Endothelial cell of umbilical vein (primary cell): ENCODE data around the gene NTN1. TPM values are rescaled to one million over a fixed set of nuclear protein-coding genes. Genes with fewer than 3 reads are reported as not detected.

ENCODE experiments used
- BruUV-seq: library from RNA; stranded (reverse); fragments of 400-500 nt; replicated peaks from 2 replicates; lab custom pipeline; 2021; lab: Mats Ljungman, UMichigan
- CTCF ChIA-PET: fragments of 300-600, 350-600 bp; sonication (Branson Sonifier 250); formaldehyde crosslinking; loops from one replicate; lab custom pipeline; 2021; ENCODE audit warnings: antibody characterized with exemption, inconsistent platforms; lab: Charles Lee
- POLR2A ChIA-PET: fragments of 300-600, 350-600 bp; sonication (Branson Sonifier 250); formaldehyde crosslinking; loops from one replicate; lab custom pipeline; 2021; ENCODE audit warnings: antibody characterized with exemption, inconsistent platforms; lab: Charles Lee
- DNase-seq: peaks from one replicate; pipeline ENCODE4 v3.0.0-alpha.2; 2011; ENCODE audit warnings: low read depth, low spot score
- FAIRE-seq: peaks from 2 replicates; lab custom pipeline; 2011; peaks lifted over from hg19 to GRCh38; lab: Jason Lieb, UNC
- H2AFZ ChIP-seq: 2 replicates; pipeline ENCODE4 v1.6.0; 2012; ENCODE audit warnings: low read depth, low read length, control low read depth, inconsistent platforms
- H3K27ac ChIP-seq: 2 replicates; pipeline ENCODE4 v1.5.1; 2011; ENCODE audit warnings: low read depth, mild to moderate bottlenecking, control low read depth, low read length, moderate library complexity; ENCODE audit not compliant: insufficient read depth
- H3K27me3 ChIP-seq, 2 experiments: 2 replicates each; pipeline versions ENCODE4 v1.6.0 to v1.6.1; 2011; ENCODE audit warnings: low read length in 2 of 2, mixed read lengths in 1 of 2; ENCODE audit not compliant: control insufficient read depth in 2 of 2, insufficient read depth in 2 of 2
- H3K36me3 ChIP-seq, 2 experiments: 2 replicates in 1 of 2; 3 replicates in 1 of 2; pipeline ENCODE4 v1.5.1; 2011; ENCODE audit warnings: low read length in 2 of 2, mild to moderate bottlenecking in 1 of 2, moderate library complexity in 1 of 2; ENCODE audit not compliant: control insufficient read depth in 2 of 2, insufficient read depth in 2 of 2; ENCODE audit errors: extremely low read depth in 1 of 2
- H3K4me1 ChIP-seq: 3 replicates; pipeline ENCODE4 v1.5.1; 2011; ENCODE audit warnings: mild to moderate bottlenecking, low read length; ENCODE audit not compliant: control insufficient read depth, insufficient read depth; ENCODE audit errors: extremely low read depth
- H3K4me2 ChIP-seq: 2 replicates; pipeline ENCODE4 v1.6.1; 2011; ENCODE audit warnings: low read length, control low read depth, mixed read lengths; ENCODE audit not compliant: insufficient read depth
- H3K4me3 ChIP-seq, 3 experiments: fragments of 200-600 bp in 1 of 3; sonication (generic), shearing (Covaris generic) in 1 of 3; replicated peaks in 1 of 3; 2 replicates each; pipeline ENCODE4 v1.5.1; 2011 to 2016; ENCODE audit warnings: control low read depth in 3 of 3, low read length in 3 of 3, mild to moderate bottlenecking in 2 of 3, inconsistent platforms in 1 of 3, low read depth in 1 of 3, moderate library complexity in 1 of 3; ENCODE audit not compliant: insufficient read depth in 1 of 3
- H3K79me2 ChIP-seq: 2 replicates; pipeline ENCODE4 v1.6.0; 2012; ENCODE audit warnings: low read length, inconsistent platforms; ENCODE audit not compliant: control insufficient read depth, insufficient read depth
- H3K9ac ChIP-seq: replicated peaks from 2 replicates; pipeline ENCODE3; 2011; ENCODE audit warnings: low read length, control low read depth; ENCODE audit not compliant: insufficient read depth; ENCODE audit errors: extremely low read depth
- H3K9me1 ChIP-seq: replicated peaks from 3 replicates; pipeline ENCODE4 v1.6.0; 2011; ENCODE audit warnings: mild to moderate bottlenecking, low read length; ENCODE audit not compliant: control insufficient read depth, insufficient read depth; ENCODE audit errors: extremely low read depth
- H3K9me3 ChIP-seq: replicated peaks from 2 replicates; pipeline ENCODE4 v1.5.1; 2012; ENCODE audit warnings: low read length, inconsistent platforms; ENCODE audit not compliant: control insufficient read depth, insufficient read depth
- H4K20me1 ChIP-seq: replicated peaks from 2 replicates; pipeline ENCODE3; 2011; ENCODE audit warnings: mild to moderate bottlenecking, low read length; ENCODE audit not compliant: control insufficient read depth, insufficient read depth; ENCODE audit errors: extremely low read depth
- EZH2 ChIP-seq: IDR thresholded peaks from 2 replicates; pipeline ENCODE4 v1.6.1; 2012; ENCODE audit warnings: borderline replicate concordance, low read depth, mild to moderate bottlenecking, moderate library complexity, low read length, inconsistent platforms; ENCODE audit not compliant: severe bottlenecking
- FOS ChIP-seq: IDR thresholded peaks from 2 replicates; pipeline ENCODE4 v1.6.1; 2011; ENCODE audit warnings: mild to moderate bottlenecking, low read length, moderate library complexity, borderline replicate concordance; ENCODE audit not compliant: insufficient read depth
- GATA2 ChIP-seq: IDR thresholded peaks from 2 replicates; pipeline ENCODE4 v1.7.0; 2011; ENCODE audit warnings: low read depth, mild to moderate bottlenecking, moderate library complexity, mixed read lengths, low read length; ENCODE audit not compliant: insufficient read length, insufficient read depth
- JUN ChIP-seq: IDR thresholded peaks from 2 replicates; pipeline ENCODE4 v1.6.1; 2011; ENCODE audit warnings: borderline replicate concordance, low read depth; ENCODE audit not compliant: insufficient read length, insufficient read depth
- MYC ChIP-seq: IDR thresholded peaks from one replicate; pipeline ENCODE4 v1.6.1; 2011; ENCODE audit warnings: mild to moderate bottlenecking, low read depth, low read length
- POLR2A ChIP-seq: IDR thresholded peaks from 2 replicates; pipeline ENCODE4 v1.6.1; 2012; ENCODE audit warnings: low read depth, mild to moderate bottlenecking, control low read depth, low read length
- POLR2AphosphoS5 ChIP-seq: IDR thresholded peaks from 2 replicates; pipeline ENCODE4 v1.6.1; 2012; ENCODE audit warnings: low read depth, mild to moderate bottlenecking, control low read depth, low read length, moderate library complexity; ENCODE audit not compliant: insufficient read depth
- dilution Hi-C: fragments of 300-500 bp; cut with MboI; formaldehyde crosslinking; loops from one replicate; pipeline ENCODE4 v1.15.0; 2019; ENCODE audit warnings: low sequenced_read_pairs; ENCODE audit not compliant: extremely low pct_ligation_motif_present
- intact Hi-C: fragments of 100-400 bp; cut with micrococcal nuclease; formaldehyde crosslinking; loops from one replicate; pipeline ENCODE4 v1.10.0; 2022
- polyA plus RNA-seq, 4 experiments: library from polyadenylated mRNA; depleted of rRNA in 3 of 4; stranded (reverse) in 3 of 4; unstranded in 1 of 4; fragments of >200 nt; gene quantifications; 2 replicates each; pipeline versions ENCODE4 v1.2.1 to v1.2.3, GENCODE V29; 2011 to 2012; ENCODE audit warnings: missing spikeins in 1 of 4
- total RNA-seq: library from RNA; stranded (reverse); gene quantifications from 2 replicates; pipeline ENCODE4 v1.2.3, GENCODE V29; 2021
- TF ChIP-seq, protein P1 (sequence below): IDR thresholded peaks from 2 replicates; pipeline ENCODE4 v1.6.1; 2011; ENCODE audit not compliant: insufficient read depth, insufficient read length
- TF ChIP-seq, protein P2 (sequence below), 2 donors: IDR thresholded peaks; 1 replicate in 1 of 2; 2 replicates in 1 of 2; pipeline ENCODE4 v1.5.1; 2011; ENCODE audit warnings: low read length in 2 of 2, mild to moderate bottlenecking in 2 of 2, moderate library complexity in 2 of 2, control low read depth in 1 of 2, inconsistent platforms in 1 of 2, low read depth in 1 of 2; ENCODE audit not compliant: insufficient read depth in 1 of 2; ENCODE audit errors: extremely low read depth in 1 of 2

Gene NTN1
- total and polyA plus RNA-seq, 2 donors (not counting 3 experiments of a cell fraction or from before 2014, with no cell fraction given) = 0.10 to 0.18 TPM

DNA sequence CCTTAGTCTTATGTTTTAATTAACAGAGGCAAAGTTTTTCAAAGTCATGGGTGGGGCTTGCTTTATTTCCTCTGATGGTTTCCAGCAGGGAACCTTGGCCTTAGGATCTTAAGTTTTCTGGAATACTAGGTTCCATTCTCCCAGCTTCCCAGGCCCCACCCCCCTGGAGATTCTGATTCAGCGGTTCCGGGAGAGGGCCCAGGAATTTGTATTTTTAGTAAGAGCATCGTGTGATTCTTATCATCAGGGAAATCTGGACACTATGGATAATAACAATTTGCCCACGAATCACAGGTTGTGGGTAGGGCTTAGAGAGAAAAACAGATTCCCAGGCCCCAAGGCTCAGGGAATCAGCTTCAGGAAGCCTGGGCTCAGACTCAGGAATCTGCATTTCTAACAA is 263.6 kb downstream of the NTN1 start:
- intact Hi-C loops (no loop called here), dilution Hi-C loops (no loop called here)
- Histone ChIP-seq H3K9ac (no peak overlapping the region), H2AFZ (no peak overlapping the region), H3K79me2 (no peaks in the 10 kb centered on the region), H3K36me3 (no peaks in the 10 kb centered on the region), H3K4me1 (no peaks in the 10 kb centered on the region), H3K27ac (no peak overlapping the region), H3K27me3 (no peaks in the 10 kb centered on the region), H3K4me2 (no peak overlapping the region), H3K9me3 (no peaks in the 10 kb centered on the region), H3K9me1 (no peaks in the 10 kb centered on the region), H4K20me1 (no peaks in the 10 kb centered on the region), H3K4me3 (no peak overlapping the region)
- ChIA-PET CTCF (interaction anchor here (1.7 kb wide), 1 partner anchor 8 kb away, joined by 5 read pairs; no protein-coding TSS in a partner anchor), POLR2A (no interaction called here)
- FAIRE-seq (no peak), DNase-seq (no peak)
- no TSS peak for BruUV-seq
- TF ChIP-seq EZH2 (no peak), POLR2A (no peak), POLR2AphosphoS5 (no peak), JUN (no peak), FOS (no peak), MYC (no peak), GATA2 (no peak)
- TF ChIP-seq, protein P1, sequence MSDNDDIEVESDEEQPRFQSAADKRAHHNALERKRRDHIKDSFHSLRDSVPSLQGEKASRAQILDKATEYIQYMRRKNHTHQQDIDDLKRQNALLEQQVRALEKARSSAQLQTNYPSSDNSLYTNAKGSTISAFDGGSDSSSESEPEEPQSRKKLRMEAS = no peak
- TF ChIP-seq, protein P2, sequence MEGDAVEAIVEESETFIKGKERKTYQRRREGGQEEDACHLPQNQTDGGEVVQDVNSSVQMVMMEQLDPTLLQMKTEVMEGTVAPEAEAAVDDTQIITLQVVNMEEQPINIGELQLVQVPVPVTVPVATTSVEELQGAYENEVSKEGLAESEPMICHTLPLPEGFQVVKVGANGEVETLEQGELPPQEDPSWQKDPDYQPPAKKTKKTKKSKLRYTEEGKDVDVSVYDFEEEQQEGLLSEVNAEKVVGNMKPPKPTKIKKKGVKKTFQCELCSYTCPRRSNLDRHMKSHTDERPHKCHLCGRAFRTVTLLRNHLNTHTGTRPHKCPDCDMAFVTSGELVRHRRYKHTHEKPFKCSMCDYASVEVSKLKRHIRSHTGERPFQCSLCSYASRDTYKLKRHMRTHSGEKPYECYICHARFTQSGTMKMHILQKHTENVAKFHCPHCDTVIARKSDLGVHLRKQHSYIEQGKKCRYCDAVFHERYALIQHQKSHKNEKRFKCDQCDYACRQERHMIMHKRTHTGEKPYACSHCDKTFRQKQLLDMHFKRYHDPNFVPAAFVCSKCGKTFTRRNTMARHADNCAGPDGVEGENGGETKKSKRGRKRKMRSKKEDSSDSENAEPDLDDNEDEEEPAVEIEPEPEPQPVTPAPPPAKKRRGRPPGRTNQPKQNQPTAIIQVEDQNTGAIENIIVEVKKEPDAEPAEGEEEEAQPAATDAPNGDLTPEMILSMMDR (IDR thresholded peaks at IDR 0.05; ENCODE audit: extremely low read depth in 1 of 2, insufficient read depth in 1 of 2, low read depth in 1 of 2, low read length in 2 of 2) = no peak
